ENCODE measurements around the gene MBD5.

- TF ChIP-seq REST (IDR thresholded peaks at IDR 0.05), result no peak
- no peak for TF ChIP-seq USF2 (IDR thresholded peaks at IDR 0.05)
- no peak for TF ChIP-seq KDM1A (IDR thresholded peaks at IDR 0.05; ENCODE audit: low read depth)
- no peak for TF ChIP-seq EP300 (IDR thresholded peaks at IDR 0.05)
- no peak for TF ChIP-seq RCOR1 (IDR thresholded peaks at IDR 0.05; ENCODE audit: low read depth, low read length)
- no peak for TF ChIP-seq POLR2A (IDR thresholded peaks at IDR 0.05; ENCODE audit: low read length)
- TF ChIP-seq CTCF (IDR thresholded peaks at IDR 0.05), result no peak
- TF ChIP-seq ZFP36 (IDR thresholded peaks at IDR 0.05; ENCODE audit: borderline replicate concordance, partially characterized antibody), result no peak
- TF ChIP-seq PBX3 (IDR thresholded peaks at IDR 0.05), result no peak
- no peak for TF ChIP-seq BHLHE40 (IDR thresholded peaks at IDR 0.05; ENCODE audit: low read depth, low read length)
Measured at GRCh38 chr2:148231858-148232257, 211.0 kb downstream of the MBD5 start.

All from A549 (cell line).